Measurements from ENCODE around the gene LMLN. TPM values are rescaled to one million over a fixed set of nuclear protein-coding genes. Genes with fewer than 3 reads are reported as not detected.
"Not testable (repeated sequence)": the region's sequence is repeated elsewhere in the genome, so short reads cannot be mapped to it uniquely, and the experiment has no call there.

Gene LMLN, protein sequence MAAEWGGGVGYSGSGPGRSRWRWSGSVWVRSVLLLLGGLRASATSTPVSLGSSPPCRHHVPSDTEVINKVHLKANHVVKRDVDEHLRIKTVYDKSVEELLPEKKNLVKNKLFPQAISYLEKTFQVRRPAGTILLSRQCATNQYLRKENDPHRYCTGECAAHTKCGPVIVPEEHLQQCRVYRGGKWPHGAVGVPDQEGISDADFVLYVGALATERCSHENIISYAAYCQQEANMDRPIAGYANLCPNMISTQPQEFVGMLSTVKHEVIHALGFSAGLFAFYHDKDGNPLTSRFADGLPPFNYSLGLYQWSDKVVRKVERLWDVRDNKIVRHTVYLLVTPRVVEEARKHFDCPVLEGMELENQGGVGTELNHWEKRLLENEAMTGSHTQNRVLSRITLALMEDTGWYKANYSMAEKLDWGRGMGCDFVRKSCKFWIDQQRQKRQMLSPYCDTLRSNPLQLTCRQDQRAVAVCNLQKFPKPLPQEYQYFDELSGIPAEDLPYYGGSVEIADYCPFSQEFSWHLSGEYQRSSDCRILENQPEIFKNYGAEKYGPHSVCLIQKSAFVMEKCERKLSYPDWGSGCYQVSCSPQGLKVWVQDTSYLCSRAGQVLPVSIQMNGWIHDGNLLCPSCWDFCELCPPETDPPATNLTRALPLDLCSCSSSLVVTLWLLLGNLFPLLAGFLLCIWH
- total RNA-seq = 1.9 and 2.5 TPM in 2 replicates

DNA sequence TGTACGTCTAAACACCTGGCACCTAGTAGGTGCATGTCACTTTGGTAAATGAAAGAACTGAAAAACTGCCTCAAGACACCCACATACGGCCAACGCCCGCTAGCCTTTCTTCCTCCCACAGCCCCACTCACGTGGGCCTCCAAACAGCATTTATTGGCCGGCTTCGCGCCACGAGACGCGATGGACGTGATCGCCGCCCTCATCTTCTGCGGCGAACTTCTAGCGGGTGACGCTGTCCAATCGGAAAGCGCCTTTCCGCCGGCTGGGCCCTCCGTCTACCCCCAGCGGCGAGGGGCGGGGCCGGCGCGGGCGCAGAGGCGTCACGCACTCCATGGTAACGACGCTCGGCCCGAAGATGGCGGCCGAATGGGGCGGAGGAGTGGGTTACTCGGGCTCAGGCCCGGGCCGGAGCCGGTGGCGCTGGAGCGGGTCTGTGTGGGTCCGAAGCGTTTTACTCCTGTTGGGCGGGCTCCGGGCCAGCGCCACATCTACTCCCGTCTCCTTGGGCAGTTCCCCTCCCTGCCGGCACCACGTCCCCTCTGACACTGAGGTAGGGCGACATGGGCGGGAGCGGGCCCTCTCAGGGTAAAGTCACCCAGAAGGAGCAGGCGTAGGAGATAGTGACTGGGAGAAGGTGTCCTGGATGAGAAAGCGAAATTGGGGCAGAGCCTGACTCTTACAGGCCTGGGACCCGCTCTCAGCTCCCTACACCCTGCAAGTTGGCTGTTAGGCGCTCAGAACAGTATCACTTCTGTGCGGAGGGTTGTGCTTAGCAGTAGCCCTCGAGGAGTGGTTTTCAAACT is at the start of gene LMLN:
Gene LMLN, plus strand, starts transcription at position 327 of the 803 bp plus-strand sequence. Its CDS starts 29 bp downstream, at position 356.
- intact Hi-C loops (cut with micrococcal nuclease) = loop anchor here (1.0 to 5.0 kb wide), 5 partner anchors 10 to 663 kb away; partner anchors contain the start of genes DLG1, RPL35A and RUBCN

DNA sequence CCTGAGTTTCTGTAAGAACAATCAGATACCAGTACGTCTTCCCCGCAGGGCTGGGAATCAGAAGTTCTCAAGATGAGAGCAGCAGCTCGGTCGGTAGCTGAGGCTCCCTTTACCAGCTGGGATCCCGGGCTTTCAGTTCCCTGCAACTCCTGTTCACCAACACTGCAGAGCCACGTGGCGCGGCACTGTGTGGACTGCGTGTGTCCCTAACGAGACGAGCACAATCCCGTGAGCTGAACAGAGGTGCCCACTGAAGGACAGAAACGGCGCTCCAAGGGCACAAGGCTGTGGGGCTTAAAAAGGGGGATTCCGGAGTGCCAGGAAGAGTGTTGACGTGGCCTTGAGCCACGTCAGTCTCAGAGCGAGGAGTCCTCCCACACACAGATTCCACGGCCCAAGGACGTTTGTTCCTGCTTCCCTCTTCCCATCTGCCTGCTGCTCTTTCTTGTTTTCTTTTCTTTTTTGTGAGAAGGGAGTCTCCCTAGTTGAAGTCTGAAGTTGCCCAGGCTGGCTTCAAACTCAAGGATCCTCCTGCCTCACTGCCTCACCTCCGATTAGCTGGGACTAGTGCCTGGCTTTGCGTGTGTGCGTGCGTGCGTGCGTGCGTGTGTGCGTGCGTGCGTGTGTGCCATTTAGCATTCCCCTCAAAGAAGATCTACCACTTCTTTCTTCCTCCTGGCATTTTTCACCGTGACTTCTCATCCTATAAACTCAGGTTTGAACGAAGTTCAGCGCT is 47.1 kb upstream of the LMLN start:
- intact Hi-C loops (cut with micrococcal nuclease) = no loop called here

DNA sequence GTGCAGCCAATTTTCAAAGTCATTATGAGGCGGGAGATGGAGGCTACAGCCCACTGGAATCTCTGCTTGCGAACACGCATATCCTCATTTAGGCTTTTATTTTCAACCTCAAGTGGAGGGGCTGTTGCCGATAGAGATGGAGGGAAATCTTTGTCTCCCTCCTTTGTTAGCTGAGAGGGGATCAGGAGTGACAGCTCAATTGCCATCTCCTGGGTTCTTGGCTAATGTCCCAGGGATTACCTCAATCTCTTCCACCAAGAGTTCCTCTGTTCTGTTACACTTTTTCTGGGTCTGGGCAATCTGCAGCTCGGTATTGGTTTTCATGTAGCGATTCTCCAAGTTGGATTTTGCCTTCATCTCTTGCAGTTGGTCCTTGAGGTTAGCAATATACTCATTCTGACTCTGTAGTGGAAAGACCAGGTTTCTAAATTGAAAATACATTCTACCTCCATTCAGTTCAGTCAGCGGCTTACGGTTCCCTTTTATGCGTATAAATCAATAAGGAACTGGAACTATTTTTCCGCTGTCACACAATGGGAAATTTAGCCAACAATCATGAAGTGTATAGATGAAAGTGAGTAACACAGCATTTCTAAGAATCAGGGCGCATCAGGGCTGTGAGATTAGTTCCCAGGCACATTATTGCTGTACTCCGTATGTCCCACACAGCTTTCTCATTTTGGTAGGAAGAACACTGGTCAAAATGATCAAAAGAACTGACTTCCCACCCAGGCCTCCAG is 46.2 kb upstream of the LMLN start:
- intact Hi-C loops (cut with micrococcal nuclease) = no loop called here

DNA sequence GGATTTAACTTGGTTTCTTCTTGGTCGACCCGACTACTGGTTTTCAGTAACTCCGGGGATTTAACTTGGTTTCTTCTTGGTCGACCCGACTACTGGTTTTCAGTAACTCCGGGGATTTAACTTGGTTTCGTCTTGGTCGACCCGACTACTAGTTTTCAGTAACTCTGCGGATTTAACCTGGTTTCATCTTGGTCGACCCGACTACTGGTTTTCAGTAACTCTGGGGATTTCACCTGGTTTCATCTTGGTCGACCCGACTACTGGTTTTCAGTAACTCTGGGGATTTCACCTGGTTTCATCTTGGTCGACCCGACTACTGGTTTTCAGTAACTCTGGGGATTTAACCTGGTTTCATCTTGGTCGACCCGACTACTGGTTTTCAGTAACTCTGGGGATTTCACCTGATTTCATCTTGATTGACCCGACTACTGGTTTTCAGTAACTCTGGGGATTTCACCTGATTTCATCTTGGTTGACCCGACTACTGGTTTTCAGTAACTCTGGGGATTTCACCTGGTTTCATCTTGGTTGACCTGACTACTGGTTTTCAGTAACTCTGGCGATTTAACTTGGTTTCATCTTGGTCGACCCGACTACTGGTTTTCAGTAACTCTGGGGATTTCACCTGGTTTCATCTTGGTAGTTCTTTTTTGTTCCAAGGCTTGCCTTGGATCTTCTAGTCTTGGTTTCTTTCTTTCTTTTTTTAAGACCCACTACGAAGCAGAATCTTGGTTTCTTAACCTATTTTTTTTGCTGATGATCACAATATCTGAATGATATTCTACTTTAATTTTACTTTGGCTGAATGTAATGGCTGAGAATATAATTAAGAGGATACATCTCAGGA is 38.4 kb upstream of the LMLN start:
- intact Hi-C loops (cut with micrococcal nuclease) = not testable (repeated sequence)

DNA sequence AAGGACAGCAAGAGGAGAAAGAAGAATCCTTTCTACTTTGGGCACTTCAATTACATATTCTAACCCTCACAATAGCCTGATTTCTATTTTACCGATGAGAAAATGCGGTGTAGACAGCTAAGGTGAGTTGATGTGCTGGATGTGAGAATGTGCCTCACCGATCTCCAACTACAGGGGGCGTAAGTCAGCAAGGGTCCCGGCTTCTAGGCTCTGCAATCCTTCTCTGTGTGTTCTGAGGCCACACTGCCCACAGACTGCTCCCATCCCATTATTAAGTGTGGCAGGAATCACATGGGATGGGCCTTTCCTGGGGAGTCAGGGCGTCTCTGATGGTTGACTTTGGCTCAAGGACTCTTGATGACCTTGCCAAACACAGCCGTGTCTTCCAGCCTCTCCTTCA is 33.6 kb upstream of the LMLN start:
- intact Hi-C loops (cut with micrococcal nuclease) = no loop called here

DNA sequence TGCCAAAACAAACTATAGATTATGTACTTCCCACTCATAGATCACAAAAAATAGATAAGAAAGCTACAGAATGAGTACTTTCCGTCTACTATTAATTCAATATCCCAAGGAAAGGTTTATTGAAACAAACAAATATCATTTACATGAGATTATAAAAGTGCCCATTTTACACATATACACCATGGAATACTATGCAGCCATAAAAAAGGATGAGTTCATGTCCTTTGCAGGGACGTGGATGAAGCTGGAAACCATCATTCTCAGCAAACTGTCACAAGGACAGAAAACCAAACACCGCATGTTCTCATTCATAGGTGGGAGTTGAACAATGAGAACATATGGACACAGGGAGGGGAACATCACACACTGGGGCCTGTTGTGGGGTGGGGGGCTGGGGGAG is 32.4 kb upstream of the LMLN start:
- intact Hi-C loops (cut with micrococcal nuclease) = not testable (repeated sequence)

DNA sequence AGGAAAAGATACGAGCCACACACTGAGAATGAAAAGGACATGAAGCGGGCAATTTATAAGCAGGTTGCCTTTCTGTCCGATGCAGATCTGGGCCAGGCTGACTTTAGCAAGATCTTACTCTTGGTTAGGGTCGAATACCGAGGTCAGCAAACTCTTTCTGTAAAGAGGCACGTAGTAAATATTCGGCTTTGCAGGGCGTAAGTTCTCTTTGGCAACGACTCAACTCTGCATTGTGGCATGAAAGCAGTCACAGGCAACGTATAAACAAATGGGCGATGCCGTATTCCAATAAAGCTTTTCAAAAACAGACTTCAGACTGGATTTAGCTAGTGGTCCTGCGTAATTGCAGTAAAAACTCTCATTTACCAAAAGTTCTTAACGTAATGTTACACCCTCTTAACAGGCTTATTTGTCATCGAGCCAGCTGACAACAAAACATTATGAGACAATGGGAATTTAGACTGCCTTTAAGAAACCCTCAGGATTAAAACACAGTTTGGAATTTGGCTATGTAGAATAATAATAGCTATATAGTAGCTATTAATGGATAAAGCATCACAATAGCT is 23.1 kb upstream of the LMLN start:
- intact Hi-C loops (cut with micrococcal nuclease) = no loop called here

DNA sequence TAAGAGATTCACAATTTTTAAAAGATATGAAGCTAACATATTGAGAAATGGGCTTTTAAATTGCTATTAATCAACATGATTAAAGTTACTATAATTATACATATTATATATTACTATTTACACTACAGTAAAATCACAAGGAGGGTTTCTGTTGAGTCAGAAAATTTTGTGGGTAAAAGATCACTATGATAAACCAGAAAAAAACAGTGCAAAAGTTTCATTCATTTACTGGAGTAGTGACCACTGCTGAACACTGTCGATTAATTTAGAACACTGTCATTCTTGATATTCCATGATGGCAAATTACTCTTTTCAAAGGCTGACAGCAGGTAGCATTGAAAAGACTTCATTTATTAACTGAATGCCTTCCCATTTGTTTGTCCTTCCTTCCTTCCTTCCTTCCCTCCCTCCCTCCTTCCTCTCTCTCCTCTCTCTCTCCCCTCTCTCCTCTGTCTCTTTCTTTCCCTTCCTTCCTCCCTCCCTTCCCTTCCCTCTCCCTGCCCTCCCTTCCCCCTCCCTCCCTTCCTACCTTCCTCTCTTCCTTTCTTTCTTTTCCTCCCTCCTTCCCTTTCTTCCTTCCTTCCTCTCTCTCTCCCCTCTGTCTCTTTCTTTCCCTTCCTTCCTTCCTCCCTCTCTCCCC is 19.2 kb upstream of the LMLN start:
- intact Hi-C loops (cut with micrococcal nuclease) = no loop called here

DNA sequence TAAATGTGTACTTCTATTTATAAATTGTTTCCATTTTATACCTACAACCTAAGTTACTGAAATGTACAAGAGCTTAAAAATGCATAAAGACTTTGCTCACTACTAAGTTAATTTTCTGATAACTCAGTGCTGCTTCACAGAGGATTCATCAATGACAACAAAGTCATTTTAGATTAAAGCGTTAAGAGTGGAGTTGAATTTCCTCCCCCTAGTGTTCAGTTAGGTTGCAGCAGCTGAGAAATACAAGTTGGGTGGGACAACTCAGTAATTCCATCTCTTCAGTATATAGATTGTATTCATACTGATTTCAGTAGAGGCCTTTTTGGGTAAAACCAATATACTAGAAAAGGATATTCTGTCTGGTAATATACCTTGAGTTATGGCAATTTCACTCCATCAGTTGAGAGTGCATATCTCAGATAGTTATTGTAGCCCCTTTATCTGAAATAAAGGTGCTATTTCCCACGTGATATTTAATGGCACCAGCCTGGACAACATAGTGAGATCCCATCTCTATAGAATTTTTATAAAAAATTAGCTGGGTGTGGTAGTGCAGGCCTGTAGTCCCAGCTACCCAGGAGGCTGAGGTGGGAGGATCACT is 17.0 kb upstream of the LMLN start:
- intact Hi-C loops (cut with micrococcal nuclease) = loop anchor here (1.0 kb wide), 1 partner anchor 37 kb away; no protein-coding TSS in a partner anchor

DNA sequence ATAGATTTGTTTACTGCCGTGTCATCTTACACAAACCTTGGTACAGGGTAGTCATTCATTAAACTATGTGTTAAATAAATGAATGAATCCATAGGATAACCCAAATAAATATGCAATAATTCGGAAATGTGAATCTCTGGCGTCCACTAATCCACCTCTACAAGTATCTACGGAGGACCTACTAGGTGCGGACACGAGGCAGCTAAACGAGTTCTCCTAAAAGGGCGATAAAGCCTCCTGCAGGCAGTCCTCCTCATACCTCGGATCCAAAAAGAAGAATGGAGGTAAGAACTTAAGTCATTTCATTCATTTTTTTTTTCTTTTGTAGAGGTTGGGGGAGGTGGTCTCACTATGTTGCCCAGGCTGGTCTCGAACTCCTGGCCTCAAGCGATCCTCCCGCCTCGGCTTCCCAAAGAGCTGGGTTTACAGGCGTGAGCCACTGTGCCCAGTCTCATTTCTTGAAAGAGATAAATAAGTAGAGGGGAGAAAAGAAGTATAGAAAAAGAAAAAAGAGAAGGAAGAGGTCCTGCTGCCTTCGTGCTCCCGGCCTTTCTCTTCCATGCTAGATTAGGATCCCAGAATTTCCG is 10.7 kb upstream of the LMLN start:
- intact Hi-C loops (cut with micrococcal nuclease) = loop anchor here (2.0 to 5.0 kb wide), 4 partner anchors 70 to 652 kb away; partner anchors contain the start of gene DLG1

DNA sequence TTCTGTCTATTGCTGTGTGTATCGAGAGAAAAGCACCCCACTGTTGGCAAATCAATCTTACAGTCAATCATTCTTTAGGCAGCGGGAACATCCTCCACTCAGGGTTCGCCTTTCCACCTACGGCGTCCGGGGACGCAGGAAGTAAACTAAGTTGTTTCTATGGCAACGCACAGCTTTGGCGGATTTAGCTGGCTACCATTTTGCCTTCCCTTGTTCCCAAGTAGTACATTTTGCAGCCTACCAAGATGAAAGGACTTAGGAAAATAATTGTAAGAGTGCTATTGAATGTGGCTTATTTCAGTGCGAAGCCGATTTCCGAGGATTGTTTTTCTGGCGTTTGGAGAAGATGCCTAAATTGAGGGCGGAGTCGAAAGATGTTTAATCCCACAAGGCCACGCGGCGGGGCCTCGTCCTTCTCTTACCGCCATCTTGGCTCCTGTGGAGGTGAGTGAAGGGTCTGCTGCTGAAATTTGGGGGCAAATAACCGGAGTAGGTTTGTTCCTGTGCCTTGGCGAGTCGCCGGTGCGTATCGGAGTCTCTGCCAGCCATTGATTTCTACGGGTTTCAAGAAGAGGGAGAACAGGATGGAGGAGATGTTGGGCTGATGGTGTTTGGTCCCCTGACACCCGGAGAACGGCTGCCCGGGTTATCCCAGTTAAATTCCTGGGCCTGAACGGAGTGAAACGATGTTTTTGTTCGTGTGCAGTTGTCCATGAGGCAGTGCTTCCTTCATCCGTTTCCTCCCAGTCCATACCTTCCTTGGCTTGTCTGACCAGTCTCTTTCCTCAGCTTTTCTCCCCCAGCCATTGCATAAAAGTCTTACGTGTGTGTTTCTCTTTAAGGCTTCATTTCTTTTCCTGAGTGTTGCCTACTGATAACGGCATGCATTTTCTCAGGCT is 10.0 kb upstream of the LMLN start, which contains the start of gene RPL35A:
Gene RPL35A, plus strand, starts transcription at position 413 of the 899 bp plus-strand sequence. CDS start 778 bp downstream, outside the sequence.
- intact Hi-C loops (cut with micrococcal nuclease) = loop anchor here (1.0 to 5.0 kb wide), 7 partner anchors 10 to 653 kb away; partner anchors contain the start of genes DLG1, LMLN and RUBCN

DNA sequence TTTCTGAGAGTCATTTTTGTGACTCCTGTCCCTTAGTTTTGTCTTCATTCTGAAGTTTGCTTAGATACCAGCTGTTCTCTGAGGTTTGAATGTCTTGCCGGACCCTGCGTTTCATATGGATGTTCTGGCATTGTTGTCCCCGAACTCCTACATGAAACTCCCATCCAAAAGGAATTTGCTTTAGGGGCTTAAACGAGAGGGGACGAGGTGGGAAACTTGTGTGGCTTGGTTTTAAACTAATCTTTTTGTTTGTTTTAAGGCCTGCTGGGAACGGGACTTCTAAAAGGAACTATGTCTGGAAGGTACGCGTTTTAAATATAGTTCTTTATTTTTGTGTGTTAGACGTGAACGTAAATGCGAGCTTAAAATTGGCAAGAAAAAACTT is 9.3 kb upstream of the LMLN start:
- intact Hi-C loops (cut with micrococcal nuclease) = loop anchor here (1.0 to 2.0 kb wide), 3 partner anchors 10 to 238 kb away; partner anchors contain the start of genes LMLN and RUBCN

DNA sequence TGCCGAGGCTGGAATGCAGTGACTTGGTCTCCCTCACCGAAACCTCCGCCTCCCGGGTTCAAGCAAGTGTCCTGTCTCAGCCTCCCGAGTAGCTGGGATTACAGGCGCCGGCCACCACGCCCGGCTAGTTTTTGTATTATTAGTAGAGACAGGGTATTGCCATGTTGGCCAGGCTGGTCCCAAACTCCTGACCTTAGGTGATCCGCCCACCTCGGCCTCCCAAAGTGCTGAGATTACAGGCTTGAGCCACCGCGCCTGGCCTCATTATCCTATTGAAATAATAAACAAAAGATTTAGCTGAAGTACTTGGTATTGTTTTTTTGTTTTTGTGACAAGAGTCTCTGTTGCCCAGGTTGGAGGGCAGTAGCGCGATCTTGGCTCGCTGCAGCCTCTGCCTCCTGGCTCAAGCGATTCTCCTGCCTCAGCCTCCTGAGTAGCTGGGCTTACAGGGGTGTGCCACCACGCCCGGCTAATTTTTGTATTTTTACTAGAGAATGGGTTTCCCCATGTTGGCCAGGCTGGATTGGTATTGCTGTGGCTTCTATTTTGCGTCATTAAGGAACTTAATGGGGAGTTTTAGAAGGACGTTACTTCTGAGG is 8.5 kb upstream of the LMLN start:
- intact Hi-C loops (cut with micrococcal nuclease) = loop anchor here (2.0 kb wide), 1 partner anchor 215 kb away; the partner anchor contains the start of gene RUBCN

DNA sequence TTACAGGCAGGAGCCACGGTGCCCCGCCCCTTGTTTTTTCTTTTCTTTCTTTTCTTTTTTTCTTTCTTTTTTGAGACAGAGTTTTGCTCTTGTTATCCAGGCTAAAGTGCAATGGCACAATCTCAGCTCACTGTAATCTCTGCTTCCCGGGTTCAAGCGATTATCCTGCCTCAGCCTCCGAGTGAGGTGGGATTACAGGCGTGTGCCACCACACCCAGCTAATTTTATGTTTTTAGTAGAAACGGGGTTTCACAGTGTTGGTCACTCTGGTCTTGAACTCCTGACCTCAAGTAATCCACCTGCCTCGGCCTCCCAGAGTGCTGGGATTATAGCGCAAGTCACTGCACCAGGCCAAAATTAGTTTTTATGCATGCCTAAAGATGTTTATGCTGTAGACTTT is 7.6 kb upstream of the LMLN start:
- intact Hi-C loops (cut with micrococcal nuclease) = no loop called here

DNA sequence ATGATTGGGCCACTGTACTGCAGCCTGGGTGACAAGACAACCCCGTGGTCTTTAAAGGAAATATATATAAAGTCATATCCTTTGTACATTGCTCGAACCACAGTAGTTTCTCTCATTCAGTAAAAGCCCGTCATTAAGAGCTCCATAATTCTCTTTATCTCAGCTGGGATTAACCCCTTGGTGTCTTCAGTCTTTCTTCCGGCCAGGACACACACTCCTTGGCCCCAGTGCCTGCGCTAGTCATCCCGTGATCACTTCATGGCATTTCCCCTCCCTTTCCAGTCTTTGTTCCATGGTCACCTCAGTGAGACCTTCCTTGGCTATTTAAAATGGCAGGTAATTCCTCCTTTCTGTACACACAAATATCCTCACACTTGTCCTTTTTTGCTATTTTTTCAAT is 6.7 kb upstream of the LMLN start:
- intact Hi-C loops (cut with micrococcal nuclease) = no loop called here

DNA sequence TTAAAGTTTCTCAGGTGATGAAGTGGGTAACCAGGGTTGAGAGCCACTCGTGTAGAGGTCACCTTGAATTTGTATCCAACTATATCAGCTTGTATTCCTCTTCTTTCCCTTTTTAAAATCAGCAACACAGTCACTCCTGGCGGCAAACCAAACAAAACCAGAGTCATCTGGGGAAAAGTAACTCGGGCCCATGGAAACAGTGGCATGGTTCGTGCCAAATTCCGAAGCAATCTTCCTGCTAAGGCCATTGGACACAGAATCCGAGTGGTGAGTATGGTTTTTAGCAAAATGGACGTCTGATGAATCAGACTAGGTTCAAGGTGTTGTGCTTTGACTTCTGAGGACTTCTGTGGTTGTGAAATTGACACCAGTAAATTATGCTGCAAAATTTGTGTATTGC is 6.1 kb upstream of the LMLN start:
- intact Hi-C loops (cut with micrococcal nuclease) = no loop called here
